Dermis blood vessel endothelial cell (primary cell): ENCODE results near the gene OR2V2. TPM values are rescaled to one million over a fixed set of nuclear protein-coding genes. Genes with fewer than 3 reads are reported as not detected.
"Not testable (repeated sequence)": the region's sequence is repeated elsewhere in the genome, so short reads cannot be mapped to it uniquely, and the experiment has no call there.

ENCODE experiments used
- DNase-seq: peaks from one replicate; pipeline ENCODE4 v3.0.0; 2010
- total RNA-seq: library from RNA; depleted of rRNA; stranded (reverse); fragments of >200 nt; gene quantifications from 2 replicates; pipeline ENCODE4 v1.2.3, GENCODE V29; 2014

The OR2V2 gene
- total RNA-seq, 1 donor from 2014 or later, result not detected

GRCh38 chr5:181170237-181170825 lies 22.9 kb downstream of the OR2V2 start:
- DNase-seq, result no peak

- DNase-seq, result no peak
Measured at GRCh38 chr5:181170996-181171395, 23.6 kb downstream of the OR2V2 start.

GRCh38 chr5:181171782-181172181 lies 24.4 kb downstream of the OR2V2 start:
- DNase-seq, result no peak

- peak; percentile 52 for DNase-seq
Measured at GRCh38 chr5:181173027-181173419, 25.6 kb downstream of the OR2V2 start.

GRCh38 chr5:181173420-181174342 lies 26.3 kb downstream of the OR2V2 start:
- DNase-seq, result peak; percentile 59

- DNase-seq, result no peak
Measured at GRCh38 chr5:181176254-181176952, 29.0 kb downstream of the OR2V2 start.

- not testable (repeated sequence) for DNase-seq
Measured at GRCh38 chr5:181177559-181177958, 30.2 kb downstream of the OR2V2 start.

- DNase-seq, result peak; percentile 88
Measured at GRCh38 chr5:181181650-181182565, 34.5 kb downstream of the OR2V2 start.

GRCh38 chr5:181182651-181183050 lies 35.3 kb downstream of the OR2V2 start:
- no peak for DNase-seq

GRCh38 chr5:181184845-181185216 lies 37.4 kb downstream of the OR2V2 start:
- no peak for DNase-seq

GRCh38 chr5:181185560-181185959 lies 38.2 kb downstream of the OR2V2 start:
- DNase-seq, result no peak

GRCh38 chr5:181186022-181186421 lies 38.6 kb downstream of the OR2V2 start:
- no peak for DNase-seq

- DNase-seq, result no peak
Measured at GRCh38 chr5:181186986-181187499, 39.7 kb downstream of the OR2V2 start.

- DNase-seq, result peak; percentile 85
Measured at GRCh38 chr5:181187500-181188213, 40.3 kb downstream of the OR2V2 start.

GRCh38 chr5:181188700-181189362 lies 41.4 kb downstream of the OR2V2 start:
- DNase-seq, result peak; percentile 82

- peak; percentile 58 for DNase-seq
Measured at GRCh38 chr5:181189363-181189961, 42.1 kb downstream of the OR2V2 start.

- DNase-seq, result peak; percentile 26
Measured at GRCh38 chr5:181189962-181190710, 42.8 kb downstream of the OR2V2 start.

- DNase-seq, result peak; percentile 73
Measured at GRCh38 chr5:181190711-181191525, 43.5 kb downstream of the OR2V2 start.
